GM12872 (cell line): ENCODE data around the gene HERC2.

Experiments used
- TF ChIP-seq, protein P1 (sequence below): IDR thresholded peaks from 3 replicates; pipeline ENCODE4 v1.5.1; 2011; ENCODE audit warnings: low read depth, mild to moderate bottlenecking, low read length, moderate library complexity; ENCODE audit not compliant: insufficient read depth

HERC2 gene

DNA sequence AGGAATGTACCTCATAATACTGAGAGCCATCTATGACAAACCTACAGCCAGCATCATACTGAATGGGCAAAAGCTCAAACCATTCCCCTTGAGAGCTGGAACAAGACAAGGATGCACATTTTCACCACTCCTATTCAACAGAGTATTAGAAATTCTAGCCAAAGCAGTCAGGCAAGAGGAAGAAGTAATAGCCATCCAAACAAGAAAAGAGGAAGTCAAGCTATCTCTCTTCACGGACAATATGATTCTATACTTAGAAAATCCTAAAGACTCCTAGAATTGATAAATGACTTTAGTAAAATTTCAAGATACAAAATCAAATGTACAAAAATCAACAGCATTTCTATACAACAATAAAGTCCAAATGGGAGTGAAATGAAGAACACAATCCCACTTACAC, 253.0 kb downstream of the HERC2 start:
- TF ChIP-seq, protein P1, sequence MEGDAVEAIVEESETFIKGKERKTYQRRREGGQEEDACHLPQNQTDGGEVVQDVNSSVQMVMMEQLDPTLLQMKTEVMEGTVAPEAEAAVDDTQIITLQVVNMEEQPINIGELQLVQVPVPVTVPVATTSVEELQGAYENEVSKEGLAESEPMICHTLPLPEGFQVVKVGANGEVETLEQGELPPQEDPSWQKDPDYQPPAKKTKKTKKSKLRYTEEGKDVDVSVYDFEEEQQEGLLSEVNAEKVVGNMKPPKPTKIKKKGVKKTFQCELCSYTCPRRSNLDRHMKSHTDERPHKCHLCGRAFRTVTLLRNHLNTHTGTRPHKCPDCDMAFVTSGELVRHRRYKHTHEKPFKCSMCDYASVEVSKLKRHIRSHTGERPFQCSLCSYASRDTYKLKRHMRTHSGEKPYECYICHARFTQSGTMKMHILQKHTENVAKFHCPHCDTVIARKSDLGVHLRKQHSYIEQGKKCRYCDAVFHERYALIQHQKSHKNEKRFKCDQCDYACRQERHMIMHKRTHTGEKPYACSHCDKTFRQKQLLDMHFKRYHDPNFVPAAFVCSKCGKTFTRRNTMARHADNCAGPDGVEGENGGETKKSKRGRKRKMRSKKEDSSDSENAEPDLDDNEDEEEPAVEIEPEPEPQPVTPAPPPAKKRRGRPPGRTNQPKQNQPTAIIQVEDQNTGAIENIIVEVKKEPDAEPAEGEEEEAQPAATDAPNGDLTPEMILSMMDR: no peak

DNA sequence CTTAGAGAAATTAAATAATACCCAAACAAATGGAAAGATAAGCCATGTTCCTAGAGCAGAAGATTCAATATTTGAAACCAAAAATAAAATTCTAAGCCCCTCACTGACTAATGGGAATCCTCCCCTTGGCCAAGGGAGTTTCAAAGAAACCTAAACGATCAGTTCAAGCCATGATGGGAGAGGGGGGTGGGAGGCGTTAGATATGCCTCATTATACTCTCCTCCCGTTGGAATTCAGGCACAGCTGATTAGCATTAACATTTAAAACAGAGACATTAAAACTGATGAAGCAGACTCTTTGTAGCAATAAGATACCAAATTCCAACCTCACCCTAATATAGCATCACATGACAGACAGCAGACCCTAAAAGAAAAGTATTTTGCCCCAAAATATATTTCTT, 255.7 kb downstream of the HERC2 start:
- TF ChIP-seq, protein P1: no peak
